HG03457 (cell line): Measurements from ENCODE around the gene ASPN.
A peak's percentile ranks its signal among the peaks of the same experiment; 100 is the strongest.

Experiments used
- ATAC-seq: cut with Tn5 transposase; IDR thresholded peaks from one replicate; pipeline ENCODE4 v1.9.1; 2021; ENCODE audit warnings: moderate number of reproducible peaks; ENCODE audit not compliant: unreplicated experiment

The ASPN gene

DNA sequence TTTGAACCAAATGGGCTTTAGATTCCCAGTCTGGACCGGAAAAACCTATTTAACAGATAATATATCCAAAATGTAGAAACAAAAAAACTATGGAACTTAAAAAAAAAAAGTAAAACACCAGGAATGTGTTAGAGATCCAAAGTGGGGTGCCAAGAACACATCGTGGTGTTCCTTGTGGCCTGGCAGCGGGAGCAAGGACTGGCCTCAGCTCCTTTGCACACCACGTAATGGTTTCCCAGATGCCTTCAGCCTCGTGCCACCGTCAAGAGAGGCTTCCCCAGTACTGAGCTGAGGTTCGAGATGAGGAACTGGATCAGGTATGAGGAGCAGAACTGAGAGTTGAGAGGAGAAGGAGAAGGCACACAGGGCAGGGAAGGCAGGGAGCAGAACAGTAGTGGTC lies 3.5 kb downstream of the ASPN start:
- no peak for ATAC-seq

DNA sequence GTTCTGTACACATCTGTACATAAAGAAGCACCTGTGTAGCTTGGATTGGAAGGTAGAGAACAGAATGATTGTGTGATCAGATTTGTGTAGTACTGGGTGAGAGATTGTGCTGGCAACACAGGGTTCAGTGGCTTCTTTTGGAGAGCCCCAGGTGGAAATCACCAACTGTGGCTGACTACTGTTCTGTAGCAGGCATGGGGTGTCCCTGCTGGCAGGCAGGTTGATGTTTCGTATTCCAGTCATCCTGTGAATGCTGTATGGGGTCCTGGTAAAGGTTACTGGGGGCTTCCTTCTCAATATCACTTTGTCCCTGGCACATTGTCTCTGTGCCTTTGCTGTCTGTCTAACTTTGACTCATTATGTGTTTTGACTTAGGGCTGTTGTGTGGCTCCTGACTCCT lies 5.3 kb downstream of the ASPN start:
- peak; percentile 58 for ATAC-seq

DNA sequence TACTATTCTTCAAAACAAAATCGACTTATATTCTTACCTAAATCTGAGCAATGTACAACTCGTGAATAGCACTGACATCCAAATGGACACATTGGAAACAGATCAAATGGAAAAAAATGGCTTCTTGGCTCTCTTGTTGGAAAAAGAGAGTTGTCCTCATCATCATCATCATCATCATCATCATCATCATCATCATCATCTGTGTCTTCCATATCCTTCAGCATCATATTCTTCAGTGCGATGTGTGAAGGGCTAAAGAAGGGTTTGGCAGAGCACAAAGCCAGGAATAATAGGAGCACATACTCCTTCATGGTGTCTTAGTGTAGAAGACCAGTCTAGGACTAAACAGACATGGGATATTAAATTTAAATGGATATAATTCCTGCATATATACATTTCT lies 7.7 kb downstream of the ASPN start:
- no peak for ATAC-seq

DNA sequence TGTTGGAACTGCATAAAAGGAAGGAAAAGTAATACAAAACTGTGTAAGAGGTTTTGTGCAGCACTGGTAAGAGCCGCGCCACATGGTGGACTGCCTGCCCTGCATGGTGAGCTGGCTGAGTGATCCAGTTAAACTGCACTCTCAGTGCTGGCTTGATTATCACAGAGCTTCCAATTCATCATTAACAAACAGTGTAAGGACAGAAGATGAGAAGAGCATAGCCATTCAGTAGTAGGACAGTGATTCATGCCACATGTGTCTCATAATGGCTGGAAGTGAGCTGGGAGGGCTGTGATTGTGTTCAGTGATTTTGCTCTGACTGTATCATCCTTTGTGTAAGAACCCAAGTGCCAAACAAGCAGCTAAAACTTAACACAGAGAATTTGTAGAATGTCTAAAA lies 14.1 kb downstream of the ASPN start:
- no peak for ATAC-seq

DNA sequence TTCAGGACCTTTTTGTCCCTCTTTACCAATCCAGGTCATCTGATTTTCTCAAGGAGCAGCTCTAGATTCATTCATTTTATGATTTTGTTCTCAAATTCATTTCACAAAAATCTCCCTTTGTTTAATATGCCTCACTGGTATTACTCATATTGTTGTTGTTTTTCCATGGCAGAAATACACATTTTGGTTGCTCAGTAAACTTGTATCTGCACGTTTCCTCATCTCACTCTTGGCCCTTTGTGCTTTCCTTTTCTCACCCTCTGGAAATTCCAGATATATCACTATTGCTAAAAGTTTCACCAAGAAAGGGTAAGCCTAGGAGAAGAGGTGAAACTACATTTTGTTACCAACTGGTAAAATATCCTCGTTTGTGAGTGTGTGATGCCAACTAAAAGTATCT lies 14.8 kb downstream of the ASPN start:
- no peak for ATAC-seq

DNA sequence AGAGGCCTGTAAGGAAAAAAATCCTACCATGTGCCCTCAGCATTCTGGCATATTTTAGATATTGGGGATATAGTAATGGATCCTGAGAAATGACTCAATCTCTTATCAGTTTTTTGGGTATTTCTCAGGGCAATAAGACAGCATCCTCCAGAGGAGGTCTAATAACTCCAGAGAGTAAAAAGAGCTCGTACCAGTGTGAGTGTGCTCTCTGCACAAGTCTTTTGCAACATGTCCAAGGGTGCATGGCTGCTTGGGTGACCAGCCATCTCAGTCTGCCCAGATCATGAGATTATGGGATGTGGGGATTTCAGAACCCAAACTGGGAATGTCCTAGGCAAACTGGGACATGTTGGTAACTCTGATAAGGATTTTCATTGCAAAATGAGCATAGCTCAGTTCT lies 15.3 kb downstream of the ASPN start:
- ATAC-seq: no peak

DNA sequence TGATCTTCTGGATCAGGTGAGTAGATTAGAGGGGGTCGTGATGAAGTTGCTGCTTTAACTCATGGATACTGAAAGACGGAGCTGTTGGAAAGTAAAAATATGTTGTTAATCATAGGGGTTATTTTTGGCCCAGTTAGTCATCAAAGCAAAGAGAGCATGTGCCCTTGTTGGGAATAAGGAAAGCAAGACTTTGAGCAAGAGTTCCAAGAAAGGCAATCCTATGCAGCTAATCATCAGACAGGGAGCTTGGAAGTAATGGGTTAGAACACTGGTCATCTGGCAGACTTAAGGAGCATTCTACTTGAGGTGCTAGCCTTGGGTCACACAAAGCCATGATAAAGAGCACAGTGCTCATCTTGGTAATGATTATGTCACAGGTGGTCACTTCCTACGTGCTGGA lies 18.3 kb downstream of the ASPN start:
- ATAC-seq: no peak

DNA sequence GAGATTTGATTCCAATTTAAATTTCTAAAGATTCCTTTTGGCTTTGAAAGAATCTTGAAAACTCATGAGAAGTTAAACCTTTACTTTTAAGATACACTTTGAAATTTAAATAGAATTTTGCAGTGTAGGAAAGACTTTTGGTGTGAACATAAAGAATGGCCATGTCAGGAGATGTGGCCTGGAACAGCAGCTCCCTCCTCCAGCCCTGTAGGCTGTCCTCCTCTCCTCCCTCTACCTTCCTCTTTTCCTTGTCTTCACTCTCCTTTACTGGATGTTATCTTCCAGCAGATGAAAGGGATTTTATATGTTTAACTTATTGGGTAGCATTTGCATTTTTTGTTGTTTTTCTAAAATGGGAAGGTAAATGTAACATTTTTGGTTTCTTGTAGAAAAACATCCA lies 18.9 kb downstream of the ASPN start:
- ATAC-seq: no peak

DNA sequence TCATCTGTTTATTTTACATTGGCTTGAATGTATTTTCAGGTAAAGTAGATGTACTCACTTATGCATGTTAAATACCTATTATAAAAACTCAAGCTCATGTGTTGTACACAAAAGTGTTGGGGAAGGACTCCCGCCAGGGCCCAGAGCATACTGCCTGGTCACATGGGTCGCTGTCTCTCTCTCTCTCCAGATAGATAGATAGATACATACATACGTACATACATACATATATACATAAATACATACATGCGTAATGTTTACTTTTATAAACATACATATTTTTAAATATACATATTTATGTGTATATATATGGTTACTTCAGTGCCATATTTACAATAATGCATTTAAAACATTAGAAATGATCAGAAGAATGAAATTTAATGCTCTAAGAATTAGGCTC lies 24.7 kb downstream of the ASPN start:
- ATAC-seq: no peak

DNA sequence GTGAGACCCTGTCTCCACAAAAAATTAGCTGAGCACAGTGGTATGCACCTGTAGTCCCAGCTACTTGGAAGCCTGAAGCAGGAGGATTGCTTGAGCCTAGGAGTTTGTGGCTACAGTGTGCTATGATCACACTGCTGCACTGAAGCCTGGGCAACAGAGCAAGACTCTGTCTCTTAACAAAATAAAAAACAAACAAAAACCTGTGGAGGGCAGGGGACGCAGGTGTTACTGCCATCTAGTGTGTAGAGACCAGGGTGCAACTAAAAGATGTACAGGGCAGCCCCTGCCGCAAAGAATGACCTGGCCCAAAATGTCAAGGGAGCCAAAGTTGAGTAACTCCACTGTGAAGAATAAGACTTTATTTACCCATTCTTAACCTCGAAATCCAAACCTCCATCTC lies 27.1 kb downstream of the ASPN start:
- no peak for ATAC-seq

DNA sequence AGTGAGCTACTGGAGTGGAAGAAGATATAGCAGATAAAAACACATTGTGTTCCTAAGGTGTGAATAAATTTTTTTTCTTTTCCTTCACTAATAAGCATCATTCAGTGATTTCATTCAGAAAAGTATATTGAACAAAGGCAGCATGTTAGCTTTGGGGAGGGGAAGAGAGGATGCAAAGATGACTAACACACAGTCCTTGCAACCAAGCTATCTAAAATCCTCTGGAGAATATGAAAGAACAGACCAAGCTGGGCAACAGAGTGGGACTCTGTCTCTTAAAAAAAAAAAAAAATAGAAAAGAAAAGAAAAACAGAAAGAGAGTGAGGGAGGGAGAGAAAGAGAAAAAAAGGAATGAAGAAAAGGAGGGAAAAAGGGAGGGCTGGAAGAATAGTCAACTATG lies 35.8 kb downstream of the ASPN start:
- no peak for ATAC-seq

DNA sequence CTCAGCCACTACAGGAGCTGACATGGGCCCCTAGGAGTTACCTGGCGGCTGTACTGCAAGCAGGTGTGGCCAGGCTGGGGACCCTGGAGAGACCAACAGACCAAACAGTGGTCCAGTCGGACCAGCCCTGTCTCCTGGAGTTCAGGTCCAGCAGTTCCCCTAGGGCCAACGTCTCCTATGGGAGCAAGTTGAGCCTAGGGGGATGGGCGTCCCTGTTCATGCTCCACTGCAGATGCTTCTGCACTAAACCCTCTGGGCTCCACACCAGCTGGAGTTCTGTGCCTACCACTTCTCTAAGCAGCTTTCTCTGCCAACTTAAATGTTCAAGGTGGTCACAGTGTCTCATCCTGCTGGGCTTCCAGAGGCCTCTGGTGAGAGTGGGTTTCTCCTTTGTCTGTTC lies 37.5 kb downstream of the ASPN start:
- no peak for ATAC-seq

DNA sequence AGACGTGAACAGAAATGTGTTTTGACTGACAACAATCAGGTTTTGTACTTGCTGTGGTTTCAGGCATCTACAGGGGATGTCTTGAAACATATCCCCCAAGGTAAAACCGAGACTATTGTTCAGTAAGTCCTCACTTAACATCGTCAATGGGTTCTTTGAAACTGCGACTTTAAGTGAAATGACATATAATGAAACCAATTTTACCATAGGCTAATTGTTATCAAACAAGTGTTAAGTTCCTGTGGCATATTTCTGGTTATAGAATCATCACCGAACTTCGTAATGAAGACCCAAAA lies 41.6 kb downstream of the ASPN start:
- ATAC-seq: no peak

DNA sequence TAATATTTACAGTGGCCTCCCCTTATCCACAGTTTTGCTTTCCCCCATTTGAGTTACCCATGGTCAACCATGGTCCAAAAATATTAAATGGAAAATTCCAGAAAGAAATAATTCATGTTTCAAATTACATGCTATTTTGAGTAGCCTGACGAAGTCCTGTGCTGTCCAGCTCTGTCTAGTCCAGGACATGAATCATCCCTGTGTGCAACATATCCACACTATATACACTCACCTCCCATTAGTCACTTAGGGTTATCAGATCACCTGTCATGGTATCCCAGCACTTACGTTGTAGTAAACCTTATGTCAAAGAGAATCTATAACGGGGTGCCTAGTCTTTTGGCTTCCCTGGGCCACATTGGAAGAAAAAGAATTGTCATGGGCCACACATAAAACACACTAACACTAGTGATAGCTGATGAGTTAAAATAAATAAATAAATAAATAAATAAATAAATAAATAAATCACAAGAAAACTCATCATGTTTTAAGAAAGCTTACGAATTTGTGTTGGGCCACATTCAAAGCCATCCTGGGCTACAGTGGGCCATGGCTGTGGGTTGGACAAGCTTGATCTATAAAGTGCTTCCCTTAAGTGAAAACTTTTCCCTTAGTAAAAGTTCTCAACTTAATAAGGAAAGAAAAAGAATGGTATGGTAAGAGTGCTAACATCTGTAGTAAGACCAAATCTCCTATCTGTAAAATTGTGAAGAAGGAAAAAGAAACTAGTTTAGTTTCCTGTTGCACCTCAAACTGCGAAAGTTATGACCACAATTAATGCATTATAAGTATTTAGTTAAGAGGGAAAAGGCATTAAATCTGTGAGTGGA lies 42.2 kb downstream of the ASPN start:
- no peak for ATAC-seq

DNA sequence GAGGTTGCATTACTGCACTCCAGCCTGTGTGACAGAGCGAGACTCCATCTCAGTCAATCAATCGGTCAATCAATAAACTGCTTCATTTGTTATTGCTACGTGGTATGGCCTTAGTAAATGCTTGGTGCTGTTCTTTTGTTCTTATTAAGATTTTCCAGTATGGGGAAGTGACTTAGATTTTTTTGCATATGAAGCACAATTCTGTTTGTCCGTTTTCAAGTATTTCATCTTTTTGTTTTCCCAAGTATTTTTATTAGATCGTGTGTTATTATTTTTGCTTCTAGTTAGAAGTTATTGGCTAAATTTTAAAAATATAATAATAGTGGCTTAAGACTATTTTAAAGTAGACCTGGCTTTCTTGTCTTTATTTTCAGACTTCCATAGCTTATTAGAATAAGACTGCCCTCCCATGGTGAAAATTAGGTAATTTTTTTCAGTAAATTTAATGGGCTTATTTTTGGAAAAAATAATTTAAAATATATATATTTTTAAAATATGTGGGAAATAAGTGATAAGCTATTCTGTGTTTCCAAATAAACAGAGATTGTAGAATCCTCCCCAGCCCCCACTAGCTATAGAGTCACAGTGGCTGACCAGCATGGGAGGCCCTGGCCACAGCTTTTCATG lies 43.3 kb downstream of the ASPN start:
- no peak for ATAC-seq

DNA sequence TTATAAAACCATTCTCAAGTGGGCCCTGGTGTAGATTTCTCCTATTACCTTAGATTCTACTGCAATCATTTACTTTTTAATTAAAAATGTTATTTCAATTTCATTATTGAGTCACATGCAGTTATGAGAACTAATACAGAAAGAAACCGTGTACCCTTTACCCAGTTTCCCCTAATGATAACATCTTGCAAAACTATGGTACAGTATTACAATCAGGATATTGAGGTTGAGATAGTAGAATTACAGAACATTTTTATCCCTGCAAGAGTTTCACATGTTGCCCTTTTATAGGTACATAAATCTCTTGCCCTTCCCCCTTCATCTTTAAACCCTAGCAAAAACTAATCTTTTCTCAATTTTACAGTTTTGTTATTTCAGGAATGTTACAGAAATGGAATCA lies 47.0 kb downstream of the ASPN start:
- ATAC-seq: no peak

DNA sequence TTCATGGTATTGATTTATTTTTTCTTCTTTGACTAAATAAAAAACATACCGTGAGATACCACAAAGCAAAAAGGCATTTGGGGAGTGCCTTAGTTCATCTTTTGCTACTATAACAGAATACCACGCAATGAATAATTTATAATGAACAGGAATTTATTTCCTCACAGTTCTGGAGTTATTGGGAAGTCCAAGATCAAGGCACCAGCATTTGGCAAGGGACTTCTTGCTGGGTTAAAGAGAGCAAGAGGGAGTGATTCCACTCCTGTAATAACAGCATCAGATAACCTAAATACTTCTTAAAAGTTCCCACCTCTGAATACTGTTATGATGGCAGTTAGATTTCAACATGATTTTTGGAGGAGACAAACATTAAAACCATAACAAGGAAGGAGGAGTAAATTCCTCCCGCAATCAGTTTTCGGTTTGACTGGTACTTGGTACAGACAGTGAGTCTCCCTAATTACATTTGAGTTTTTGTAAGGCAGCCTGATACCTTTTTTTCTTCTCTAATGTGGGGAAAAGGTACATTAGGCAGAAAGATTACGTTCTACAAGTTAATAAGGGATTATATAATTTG lies 49.2 kb downstream of the ASPN start:
- no peak for ATAC-seq

DNA sequence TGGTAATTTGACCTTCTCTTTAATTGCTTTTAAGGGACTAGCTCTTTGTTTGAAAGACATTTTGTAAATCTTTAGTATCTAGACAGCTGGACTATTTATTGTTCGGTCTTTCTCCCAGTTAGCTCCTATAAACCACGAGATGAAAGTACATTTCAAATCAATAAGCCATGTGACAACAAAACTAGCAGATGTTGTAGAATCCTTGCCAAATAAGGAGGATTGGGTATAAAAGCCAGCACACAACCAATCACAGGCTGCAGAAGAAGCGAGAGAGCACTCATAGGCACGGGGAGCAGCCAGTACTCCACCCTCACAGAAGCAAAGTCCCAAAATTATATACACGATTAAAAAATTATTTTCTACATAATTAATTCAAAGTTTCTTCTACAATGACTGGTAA lies 50.0 kb downstream of the ASPN start:
- no peak for ATAC-seq

DNA sequence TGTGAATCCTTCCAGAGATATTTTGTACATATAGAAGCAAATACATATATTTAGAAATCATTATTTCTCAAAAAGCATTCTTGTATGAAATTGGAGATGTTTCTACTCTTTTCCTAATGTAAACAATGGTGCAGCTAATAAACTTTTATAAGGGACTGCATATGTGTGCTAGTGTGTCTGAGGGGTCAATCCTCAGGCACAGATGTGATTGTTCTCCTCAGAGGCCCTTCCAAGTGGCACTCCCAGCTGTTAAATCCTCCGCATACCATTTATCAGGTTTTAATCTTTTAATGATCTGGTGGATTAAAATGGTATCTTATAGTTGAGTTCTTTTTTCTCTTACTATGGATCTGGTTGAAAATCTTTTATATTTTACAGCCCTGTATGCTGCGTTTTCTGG lies 52.5 kb downstream of the ASPN start:
- no peak for ATAC-seq

DNA sequence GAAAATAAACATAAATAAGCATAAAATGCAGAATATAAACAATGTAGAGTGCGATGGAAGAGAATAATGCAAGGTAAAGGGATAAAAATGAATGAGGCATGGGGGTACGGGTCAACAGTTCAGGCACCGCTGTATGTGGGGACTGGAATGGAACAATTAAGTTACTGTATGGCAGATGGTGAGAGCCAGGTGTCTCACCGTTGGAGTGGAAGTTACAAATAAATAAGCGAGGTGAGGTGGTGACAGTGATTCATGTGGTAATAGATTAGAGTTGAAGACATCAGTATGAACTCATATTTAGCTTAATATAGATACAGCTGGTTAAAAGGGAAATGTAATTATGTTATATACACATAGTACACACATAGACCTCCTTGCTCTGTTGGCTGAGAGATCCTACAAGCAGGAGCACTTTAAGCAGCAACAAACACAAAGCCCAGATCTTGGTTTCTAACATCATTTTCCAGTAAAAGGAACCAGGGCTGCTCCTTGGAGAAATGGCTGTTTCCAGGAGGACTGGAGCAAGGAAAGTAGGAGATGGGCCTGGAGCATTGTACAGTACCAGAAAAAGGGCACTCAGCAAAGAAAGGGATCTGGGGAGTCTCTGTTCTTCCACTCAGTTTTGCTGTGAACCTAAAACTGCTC lies 55.7 kb downstream of the ASPN start:
- no peak for ATAC-seq

DNA sequence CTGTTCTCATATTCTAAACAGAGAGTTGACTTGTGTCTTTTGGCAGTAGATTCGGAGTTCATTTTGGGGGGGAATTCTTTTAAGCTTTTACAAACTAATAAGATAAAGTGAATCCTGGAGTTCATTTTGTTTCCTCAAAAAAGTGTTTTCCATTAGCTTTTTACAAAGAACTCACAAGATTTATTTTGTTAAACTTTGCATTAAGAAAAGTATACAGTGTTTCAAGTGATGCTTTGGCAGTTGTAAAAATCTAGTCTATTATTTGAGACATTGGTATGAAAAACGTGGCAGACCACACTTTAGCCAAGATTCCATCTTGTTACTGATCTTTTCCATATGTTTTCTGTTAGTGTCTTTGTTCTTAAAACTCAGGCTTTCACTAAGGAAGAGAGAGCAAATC lies 56.8 kb downstream of the ASPN start:
- ATAC-seq: no peak

DNA sequence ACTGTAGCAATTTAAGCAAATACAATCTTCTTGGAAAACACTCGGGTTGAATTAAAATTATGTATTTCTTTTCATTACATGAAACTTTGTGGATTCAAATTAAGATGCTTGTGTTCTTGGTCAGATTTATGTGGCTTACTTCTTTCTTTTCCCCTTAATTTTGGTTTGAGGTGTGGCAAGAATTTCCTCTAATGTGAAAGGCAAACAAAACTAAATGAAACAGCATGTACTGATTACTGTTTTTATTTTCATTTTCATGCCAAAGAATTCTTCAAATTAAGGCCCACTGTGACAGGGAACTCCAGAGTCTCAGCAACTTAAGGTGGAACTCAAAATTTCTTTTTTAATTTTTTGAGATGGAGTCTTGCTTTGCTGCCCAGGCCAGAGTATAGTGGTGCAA lies 58.0 kb downstream of the ASPN start, which contains the start of gene OMD:
TSS of gene OMD (minus strand) at position 132 of the 400 bp plus-strand sequence. CDS start 6,913 bp downstream, outside the sequence.
- ATAC-seq: no peak
